LNCaP clone FGC (cell line): ENCODE measurements around the gene DGKB.

Experiments
- DNase-seq: peaks from one replicate; pipeline ENCODE4 v3.0.0-alpha.2; 2011; ENCODE audit warnings: low read depth
- H3K4me3 ChIP-seq: 2 replicates; pipeline ENCODE4 v1.5.1; 2011; ENCODE audit warnings: mild to moderate bottlenecking, low read depth, low read length, control low read depth
- CTCF ChIP-seq: IDR thresholded peaks from 2 replicates; pipeline ENCODE4 v1.5.1; 2012; ENCODE audit warnings: mild to moderate bottlenecking; ENCODE audit not compliant: control insufficient read depth, insufficient read depth; ENCODE audit errors: extremely low read depth

The DGKB gene

DNA sequence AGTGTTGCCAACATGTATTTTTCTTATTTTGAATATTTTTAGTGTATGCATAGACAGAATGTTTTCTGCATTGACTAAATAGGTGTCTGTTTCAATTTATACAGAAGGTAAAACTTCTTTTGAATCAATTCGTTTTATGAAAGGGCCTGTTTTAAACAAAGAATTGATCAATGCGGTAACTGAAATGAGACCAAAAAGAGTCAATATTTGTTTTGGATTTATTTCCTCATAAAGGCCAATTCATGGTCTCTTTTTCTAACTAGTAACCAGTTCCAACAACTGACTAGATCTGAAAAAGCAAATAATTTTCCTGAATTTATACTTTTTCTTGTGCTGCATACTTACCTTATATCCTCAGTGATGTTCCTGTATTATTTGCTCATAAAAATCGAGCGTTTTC, 320.5 kb downstream of the DGKB start:
- TF ChIP-seq CTCF: no peak
- H3K4me3 ChIP-seq: no peak overlapping the region
- peak; percentile 6 for DNase-seq

DNA sequence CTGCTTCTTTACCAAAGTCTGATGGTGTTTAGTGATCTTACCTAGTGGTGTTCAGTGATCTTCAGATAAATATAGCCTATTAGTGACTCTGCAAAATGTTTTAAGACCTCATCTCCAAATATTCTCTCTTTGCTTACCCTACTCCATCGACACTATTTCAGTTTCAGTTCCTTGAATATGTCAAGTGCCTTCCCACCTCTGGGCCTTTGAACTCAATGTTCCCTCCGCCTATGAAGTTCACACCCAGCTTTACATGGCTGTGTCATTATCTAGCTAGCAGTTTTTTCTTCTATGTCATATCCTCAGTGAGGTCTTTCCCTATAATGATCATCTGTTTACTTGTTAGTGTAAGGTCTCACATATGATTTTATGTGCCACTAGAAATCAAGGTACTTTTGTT, 322.6 kb downstream of the DGKB start:
- no peak overlapping the region for H3K4me3 ChIP-seq
- DNase-seq: no peak
- no peak for TF ChIP-seq CTCF

GRCh38 chr7:14576578-14576977, 326.0 kb downstream of the DGKB start:
- H3K4me3 ChIP-seq: no peak overlapping the region
- TF ChIP-seq CTCF: no peak
- no peak for DNase-seq

GRCh38 chr7:14570750-14571607, 331.6 kb downstream of the DGKB start:
- no peak for TF ChIP-seq CTCF
- DNase-seq: no peak
- H3K4me3 ChIP-seq: no peak overlapping the region

DNA sequence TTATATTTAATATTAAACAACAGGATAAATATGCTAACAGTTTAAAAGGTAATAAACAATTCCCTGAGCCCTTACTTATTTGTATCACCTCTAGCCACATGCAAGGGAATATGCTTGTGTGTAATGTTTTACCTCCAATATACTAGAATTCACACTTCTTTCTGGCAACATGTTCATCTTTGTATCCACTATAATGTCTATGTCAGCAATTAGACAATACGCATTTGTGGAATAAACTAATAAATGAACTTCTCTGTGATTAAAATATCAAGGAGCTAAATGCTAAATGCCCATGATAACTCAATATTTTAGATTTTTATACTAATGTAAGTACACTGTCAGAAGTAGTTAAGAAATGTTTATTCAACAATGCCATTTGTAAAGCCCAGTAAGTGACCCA, 350.5 kb downstream of the DGKB start:
- DNase-seq: no peak
- no peak for TF ChIP-seq CTCF
- H3K4me3 ChIP-seq: no peak overlapping the region

- TF ChIP-seq CTCF: no peak
- DNase-seq: no peak
- no peak overlapping the region for H3K4me3 ChIP-seq
These were observed 351.2 kb downstream of the DGKB start for GRCh38 chr7:14551310-14551709.

- DNase-seq: no peak
- no peak for TF ChIP-seq CTCF
- no peak overlapping the region for H3K4me3 ChIP-seq
These were observed 359.9 kb downstream of the DGKB start for GRCh38 chr7:14542624-14543023.
